NCI-H510A treated with DMSO at 0.1 percent for 48 hours (cell line): ENCODE results near the gene ARL11.
"Not testable (repeated sequence)": the region's sequence is repeated elsewhere in the genome, so short reads cannot be mapped to it uniquely, and the experiment has no call there.

ENCODE experiments used
- DNase-seq: peaks from one replicate; lab custom pipeline; 2025; lab: John Stamatoyannopoulos, UW

The ARL11 gene

GRCh38 chr13:49627831-49628652 lies at the start of gene ARL11:
Gene ARL11, plus strand, starts transcription at chr13:49628507. Its CDS starts 1,941 bp downstream, at chr13:49630448.
- DNase-seq: no peak

GRCh38 chr13:49579501-49579900 lies 48.8 kb upstream of the ARL11 start:
- DNase-seq: no peak

GRCh38 chr13:49580980-49581680 lies 47.2 kb upstream of the ARL11 start:
- DNase-seq: no peak

GRCh38 chr13:49584771-49585182 lies 43.5 kb upstream of the ARL11 start:
- peak; percentile 21 for DNase-seq

GRCh38 chr13:49585220-49586157 lies 42.8 kb upstream of the ARL11 start, which contains the start of gene RCBTB1:
Gene RCBTB1, minus strand, starts transcription at chr13:49585558. Its CDS starts 18,279 bp downstream, at chr13:49567279.
- peak; percentile 63 for DNase-seq

GRCh38 chr13:49586717-49587116 lies 41.6 kb upstream of the ARL11 start:
- peak; percentile 3 for DNase-seq

- DNase-seq: no peak
Observed at GRCh38 chr13:49587311-49587847, 40.9 kb upstream of the ARL11 start.

GRCh38 chr13:49590714-49591113 lies 37.6 kb upstream of the ARL11 start:
- not testable (repeated sequence) for DNase-seq

- DNase-seq: not testable (repeated sequence)
Observed at GRCh38 chr13:49593876-49594275, 34.4 kb upstream of the ARL11 start.

GRCh38 chr13:49594576-49594975 lies 33.7 kb upstream of the ARL11 start:
- DNase-seq: no peak

GRCh38 chr13:49596221-49596620 lies 32.1 kb upstream of the ARL11 start:
- DNase-seq: no peak

GRCh38 chr13:49597043-49597641 lies 31.2 kb upstream of the ARL11 start:
- DNase-seq: no peak

GRCh38 chr13:49602005-49602404 lies 26.3 kb upstream of the ARL11 start:
- no peak for DNase-seq

GRCh38 chr13:49602615-49603014 lies 25.7 kb upstream of the ARL11 start:
- not testable (repeated sequence) for DNase-seq

- DNase-seq: no peak
Observed at GRCh38 chr13:49604570-49604969, 23.7 kb upstream of the ARL11 start.

GRCh38 chr13:49606747-49607648 lies 21.3 kb upstream of the ARL11 start:
- peak; percentile 77 for DNase-seq

- no peak for DNase-seq
Observed at GRCh38 chr13:49607761-49608160, 20.5 kb upstream of the ARL11 start.

GRCh38 chr13:49608651-49609331 lies 19.5 kb upstream of the ARL11 start:
- no peak for DNase-seq

- peak; percentile 72 for DNase-seq
Observed at GRCh38 chr13:49610176-49610575, 18.1 kb upstream of the ARL11 start.

- not testable (repeated sequence) for DNase-seq
Observed at GRCh38 chr13:49612042-49612441, 16.3 kb upstream of the ARL11 start.
